Ishikawa (cell line): Measurements from ENCODE around the gene FBP1.
A peak's percentile ranks its signal among the peaks of the same experiment; 100 is the strongest.

Source experiments
- EP300 ChIP-seq: IDR thresholded peaks from 2 replicates; pipeline ENCODE4 v1.6.1; 2012; ENCODE audit warnings: borderline replicate concordance
- MAX ChIP-seq: IDR thresholded peaks from 2 replicates; pipeline ENCODE4 v1.6.1; 2012
- REST ChIP-seq: IDR thresholded peaks from 2 replicates; pipeline ENCODE4 v1.6.1; 2012; ENCODE audit warnings: low read depth, mild to moderate bottlenecking
- TAF1 ChIP-seq: IDR thresholded peaks from 2 replicates; pipeline ENCODE4 v1.6.1; 2012; ENCODE audit warnings: low read depth, mild to moderate bottlenecking
- TEAD4 ChIP-seq: IDR thresholded peaks from 2 replicates; pipeline ENCODE4 v1.6.1; 2012
- USF1 ChIP-seq: IDR thresholded peaks from 2 replicates; pipeline ENCODE4 v1.6.1; 2012

GRCh38 chr9:94687451-94687850 lies 48.1 kb upstream of the FBP1 start:
- no peak for TF ChIP-seq TAF1
- TF ChIP-seq REST = no peak
- no peak for TF ChIP-seq EP300
- no peak for TF ChIP-seq TEAD4
- TF ChIP-seq MAX = 0 out of 2 replicates have a peak, but pooled peaks have one; percentile 39
- 0 out of 2 replicates have a peak, but pooled peaks have one; percentile 10 for TF ChIP-seq USF1
